Measurements from ENCODE around the gene ZNF414.

DNA sequence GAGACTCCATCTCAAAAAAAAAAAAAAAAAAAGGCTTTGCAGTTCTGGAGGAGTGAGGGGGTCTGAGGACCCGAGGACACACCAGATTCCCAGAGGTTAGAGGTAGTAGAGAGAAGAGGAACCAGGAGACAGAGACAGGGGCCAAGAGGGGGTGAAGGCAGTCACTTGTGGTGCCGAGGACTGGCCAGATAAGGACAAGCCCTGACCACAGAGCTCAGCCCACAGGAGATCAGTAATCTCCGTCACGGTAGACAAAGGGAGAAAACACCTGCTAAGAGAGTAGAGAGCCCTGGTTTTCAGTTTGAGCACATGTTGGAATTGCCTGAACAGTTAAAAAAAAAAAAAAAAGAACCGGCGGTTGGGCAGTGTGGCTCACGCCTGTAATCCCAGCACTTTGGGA is 9.8 kb downstream of the ZNF414 start:
- TF ChIP-seq, protein P1, sequence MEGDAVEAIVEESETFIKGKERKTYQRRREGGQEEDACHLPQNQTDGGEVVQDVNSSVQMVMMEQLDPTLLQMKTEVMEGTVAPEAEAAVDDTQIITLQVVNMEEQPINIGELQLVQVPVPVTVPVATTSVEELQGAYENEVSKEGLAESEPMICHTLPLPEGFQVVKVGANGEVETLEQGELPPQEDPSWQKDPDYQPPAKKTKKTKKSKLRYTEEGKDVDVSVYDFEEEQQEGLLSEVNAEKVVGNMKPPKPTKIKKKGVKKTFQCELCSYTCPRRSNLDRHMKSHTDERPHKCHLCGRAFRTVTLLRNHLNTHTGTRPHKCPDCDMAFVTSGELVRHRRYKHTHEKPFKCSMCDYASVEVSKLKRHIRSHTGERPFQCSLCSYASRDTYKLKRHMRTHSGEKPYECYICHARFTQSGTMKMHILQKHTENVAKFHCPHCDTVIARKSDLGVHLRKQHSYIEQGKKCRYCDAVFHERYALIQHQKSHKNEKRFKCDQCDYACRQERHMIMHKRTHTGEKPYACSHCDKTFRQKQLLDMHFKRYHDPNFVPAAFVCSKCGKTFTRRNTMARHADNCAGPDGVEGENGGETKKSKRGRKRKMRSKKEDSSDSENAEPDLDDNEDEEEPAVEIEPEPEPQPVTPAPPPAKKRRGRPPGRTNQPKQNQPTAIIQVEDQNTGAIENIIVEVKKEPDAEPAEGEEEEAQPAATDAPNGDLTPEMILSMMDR (conservative IDR thresholded peaks at IDR 0.05; ENCODE audit: low read depth, low read length): no peak
- TF ChIP-seq EZH2 (IDR thresholded peaks at IDR 0.05; ENCODE audit: borderline replicate concordance, low read depth, low read length, poor library complexity, severe bottlenecking): no peak
